COLO668 (cell line): ENCODE data around the gene SLC12A3.

Experiments used
- DNase-seq: peaks from one replicate; lab custom pipeline; 2025; ENCODE audit not compliant: unreplicated experiment; lab: John Stamatoyannopoulos, UW

SLC12A3 gene

DNA sequence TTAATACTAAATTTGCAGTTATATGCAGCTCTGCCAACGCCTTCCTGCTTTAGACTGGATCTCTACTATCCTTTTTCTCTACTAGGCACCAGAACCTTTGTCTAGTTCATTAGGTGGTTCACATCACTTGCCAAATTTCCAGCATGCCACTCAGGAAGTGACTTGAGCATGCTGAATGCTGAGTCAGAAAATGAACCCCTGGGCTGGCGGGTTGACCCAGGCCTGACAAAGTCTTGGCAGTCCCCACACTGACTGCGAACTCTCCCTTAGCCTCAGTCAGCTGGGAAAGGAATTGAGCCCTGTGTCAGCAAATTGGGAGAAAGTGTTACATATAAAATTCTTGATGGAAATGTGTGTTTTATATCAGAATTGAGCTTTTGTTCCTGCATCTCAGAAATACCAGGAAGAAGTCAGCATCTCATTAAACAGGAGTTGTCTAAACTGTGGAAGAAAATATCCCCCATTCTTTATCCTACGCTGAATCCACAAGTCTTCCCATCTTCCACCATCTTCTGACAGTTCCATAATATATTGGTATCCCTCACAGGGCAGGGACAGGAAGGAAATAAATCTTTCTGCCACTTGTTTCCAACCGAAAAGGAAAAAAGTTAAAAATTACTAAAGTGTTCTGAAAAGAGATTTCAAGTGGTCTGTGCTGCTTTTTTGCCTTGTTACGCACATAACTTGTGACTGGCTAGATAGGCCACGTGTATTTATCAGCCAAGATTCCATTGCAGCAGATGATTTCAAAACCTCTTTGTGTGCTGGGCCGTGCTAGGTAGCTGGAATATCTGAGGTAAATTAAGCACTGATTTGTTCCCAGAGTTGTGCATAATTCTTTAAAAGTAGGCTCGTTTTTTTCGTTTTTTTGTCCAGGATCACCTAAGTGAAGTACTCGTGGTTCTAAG, 16.7 kb upstream of the SLC12A3 start:
- DNase-seq = no peak

DNA sequence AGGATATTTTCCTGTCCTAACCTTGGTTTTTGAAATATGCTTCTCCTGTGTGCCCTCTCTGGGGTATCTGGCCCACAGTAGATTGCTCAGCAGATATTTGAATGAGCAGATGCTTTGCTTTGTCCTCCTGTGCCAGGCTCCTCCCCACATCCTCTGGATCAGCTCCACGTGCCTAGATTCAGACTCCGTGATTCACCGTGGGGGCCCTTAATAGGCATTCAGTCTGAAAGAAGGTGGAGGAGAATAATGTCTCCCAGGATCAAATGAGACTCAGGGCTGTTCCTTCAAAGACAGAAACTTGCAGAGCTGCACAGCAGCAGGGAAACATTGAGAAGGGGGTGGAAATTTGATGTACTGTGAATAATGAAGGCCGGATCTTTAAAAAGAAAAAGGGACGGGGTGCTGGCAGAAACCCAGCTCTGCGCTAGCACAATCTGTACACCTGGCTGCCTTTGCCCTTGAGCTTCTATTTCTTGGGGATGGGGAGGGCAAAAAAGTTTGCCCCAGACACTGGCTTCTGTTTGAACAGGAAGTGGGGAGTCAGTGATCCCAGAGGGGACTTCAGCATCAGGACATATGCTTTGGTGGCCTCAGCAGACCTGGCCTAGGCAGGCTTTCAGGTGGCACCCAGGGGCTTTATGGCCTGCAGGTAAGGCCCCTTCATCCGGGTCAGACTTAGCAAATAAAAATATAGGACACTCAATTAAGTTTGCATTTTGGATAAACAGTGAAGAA, 15.9 kb upstream of the SLC12A3 start:
- no peak for DNase-seq

DNA sequence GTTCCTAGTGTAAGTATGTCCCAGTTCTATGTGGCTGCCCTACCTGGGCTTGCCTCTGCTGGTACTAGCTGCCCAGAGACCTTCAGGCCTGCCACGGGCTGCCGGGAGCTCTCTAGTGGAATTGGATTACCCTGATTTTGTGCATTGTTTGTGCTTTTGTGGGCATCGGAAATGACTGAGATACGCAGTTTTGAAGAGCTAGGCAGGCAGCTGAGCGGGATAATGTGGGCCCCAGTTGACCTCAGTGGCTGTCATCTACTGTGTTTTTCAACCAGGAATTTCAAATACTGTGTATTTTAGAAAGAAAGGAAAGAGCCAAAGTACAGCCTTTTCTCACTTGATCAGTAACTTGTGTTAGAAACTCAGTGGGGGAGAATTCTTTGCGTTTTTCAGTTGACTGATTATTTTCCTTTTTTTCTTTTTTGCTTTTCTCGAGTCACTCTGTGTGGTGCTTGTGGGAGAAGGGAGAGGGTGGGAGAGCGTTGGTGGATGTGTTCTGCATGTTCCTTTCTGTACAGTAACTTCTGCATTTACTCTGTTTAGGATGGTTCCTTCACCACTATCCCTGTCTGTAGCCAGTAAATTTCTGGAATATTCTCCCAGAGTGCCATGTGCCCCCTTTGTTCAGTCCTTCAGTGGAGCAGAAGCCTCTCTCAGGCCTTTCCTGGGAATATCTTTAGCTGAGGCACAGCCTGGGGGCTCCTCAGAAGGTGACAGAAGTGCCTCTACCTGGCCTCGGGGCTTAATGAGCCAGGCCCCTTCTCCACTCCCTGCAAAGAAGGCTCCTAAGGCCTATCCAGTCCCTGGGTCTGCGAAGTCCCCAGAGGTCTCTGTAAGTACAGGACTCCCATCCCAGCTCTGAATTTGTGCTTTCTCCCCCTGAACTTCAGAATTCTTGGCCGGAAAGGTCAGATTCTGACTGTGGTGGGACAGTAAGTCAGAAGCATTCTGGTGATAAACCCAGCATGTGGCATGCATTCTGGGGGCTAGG, 15.0 kb upstream of the SLC12A3 start:
- DNase-seq = no peak

DNA sequence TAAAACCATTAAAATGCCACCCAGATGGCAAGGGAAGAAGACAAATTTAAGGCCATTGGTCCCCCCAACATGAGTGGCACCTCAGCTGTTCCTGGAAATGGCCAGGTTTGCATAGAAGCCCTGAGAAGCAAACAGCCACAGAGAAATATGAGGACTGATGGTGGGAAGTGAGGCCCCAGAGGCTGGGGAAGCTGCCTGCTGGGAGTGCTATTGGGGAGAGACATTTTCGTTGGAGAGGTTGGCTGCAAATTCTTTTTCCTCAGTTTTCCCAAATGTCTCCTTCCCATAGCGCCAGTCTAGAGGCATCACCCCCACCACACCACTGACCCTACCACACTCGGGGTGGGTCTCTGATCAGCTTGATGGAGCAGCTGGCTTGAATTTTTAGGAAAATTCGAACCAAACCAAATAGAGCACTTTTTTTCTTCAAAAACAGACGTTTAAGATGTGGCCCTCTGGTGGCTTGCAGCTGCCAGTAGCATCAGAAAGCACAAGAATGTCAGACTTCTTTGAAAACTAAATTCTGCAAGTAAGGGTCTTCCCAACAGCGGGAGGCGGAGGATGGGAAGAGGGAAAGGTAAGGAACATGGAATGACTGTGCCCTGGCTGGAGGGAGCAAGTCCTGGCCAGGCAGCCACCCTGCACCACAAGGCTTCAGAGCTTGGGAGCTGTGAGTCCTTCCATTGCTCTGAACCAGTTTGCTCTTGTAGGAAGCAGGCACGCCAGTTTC, 13.2 kb upstream of the SLC12A3 start:
- no peak for DNase-seq

DNA sequence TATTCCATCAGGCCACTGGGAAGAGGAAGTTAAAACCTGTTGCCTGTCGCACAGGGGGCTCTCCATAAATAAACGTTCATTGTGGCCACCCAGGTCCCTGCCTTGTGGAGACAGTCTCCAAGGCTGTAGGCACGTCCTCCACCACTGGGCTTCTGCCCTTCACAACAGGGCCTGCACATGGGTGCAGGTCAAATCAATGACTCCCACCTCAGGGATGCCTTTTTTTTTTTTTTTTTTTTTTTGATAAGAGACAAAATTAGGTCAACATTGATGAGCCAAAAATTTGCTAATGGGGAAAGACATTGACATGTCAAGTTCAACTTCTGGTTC, 12.6 kb upstream of the SLC12A3 start:
- DNase-seq = no peak

DNA sequence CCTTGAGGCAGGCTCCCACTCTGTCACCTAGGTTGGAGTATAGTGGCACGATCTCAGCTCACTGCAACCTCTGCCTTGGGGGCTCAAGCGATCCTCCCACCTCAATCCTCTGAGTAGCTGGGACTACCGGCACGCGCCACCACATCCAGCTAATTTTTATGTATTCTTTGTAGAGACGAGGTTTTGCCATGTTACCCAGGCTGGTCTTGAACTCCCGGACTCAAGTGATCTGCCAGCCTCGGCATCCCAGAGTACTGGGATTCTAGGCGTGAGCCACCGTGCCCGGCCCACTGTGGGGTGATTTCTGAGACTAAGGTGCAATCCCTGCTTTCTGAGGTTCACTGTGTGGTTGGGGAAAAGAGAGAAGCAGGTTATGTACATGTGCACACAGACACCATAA, 12.0 kb upstream of the SLC12A3 start:
- no peak for DNase-seq

DNA sequence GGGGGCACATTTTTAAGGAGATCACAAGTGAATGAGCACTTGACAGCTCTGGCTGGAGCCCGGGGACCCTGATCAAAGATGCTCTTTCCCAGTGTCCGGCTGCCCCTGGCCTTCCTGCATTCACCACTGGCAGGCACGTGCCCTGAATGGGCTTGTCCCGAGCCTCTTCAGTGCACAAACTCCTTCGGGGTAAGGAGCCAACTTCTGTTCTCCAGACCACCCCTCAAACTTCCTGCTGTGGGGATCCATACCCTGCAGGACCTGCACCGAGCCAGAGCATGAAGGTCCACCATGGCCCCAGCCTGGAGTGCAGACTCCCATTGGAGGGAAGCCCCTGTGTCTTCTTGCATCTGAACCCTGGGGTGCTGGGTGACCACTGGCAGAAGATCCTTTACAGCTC, 9.8 kb upstream of the SLC12A3 start:
- DNase-seq = no peak

DNA sequence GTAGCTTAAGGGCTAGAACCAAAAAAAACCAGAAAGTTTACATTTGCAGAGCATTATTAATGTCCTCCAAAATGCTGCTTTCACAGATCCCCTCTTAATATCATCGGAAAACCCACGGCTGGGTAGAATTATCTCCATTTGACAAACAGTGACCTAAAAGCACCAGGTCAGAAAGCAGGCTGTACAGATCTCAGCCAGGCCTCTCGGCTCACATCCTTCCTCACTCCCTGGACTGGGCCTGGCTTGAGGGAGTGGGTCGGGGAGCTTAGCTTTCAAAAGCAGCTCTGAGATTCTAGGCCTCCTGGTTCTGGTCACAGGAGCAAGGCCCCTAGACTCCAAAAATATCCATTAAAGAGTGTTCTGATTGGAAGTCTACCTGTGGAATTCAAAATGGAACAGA, 9.1 kb upstream of the SLC12A3 start:
- no peak for DNase-seq

DNA sequence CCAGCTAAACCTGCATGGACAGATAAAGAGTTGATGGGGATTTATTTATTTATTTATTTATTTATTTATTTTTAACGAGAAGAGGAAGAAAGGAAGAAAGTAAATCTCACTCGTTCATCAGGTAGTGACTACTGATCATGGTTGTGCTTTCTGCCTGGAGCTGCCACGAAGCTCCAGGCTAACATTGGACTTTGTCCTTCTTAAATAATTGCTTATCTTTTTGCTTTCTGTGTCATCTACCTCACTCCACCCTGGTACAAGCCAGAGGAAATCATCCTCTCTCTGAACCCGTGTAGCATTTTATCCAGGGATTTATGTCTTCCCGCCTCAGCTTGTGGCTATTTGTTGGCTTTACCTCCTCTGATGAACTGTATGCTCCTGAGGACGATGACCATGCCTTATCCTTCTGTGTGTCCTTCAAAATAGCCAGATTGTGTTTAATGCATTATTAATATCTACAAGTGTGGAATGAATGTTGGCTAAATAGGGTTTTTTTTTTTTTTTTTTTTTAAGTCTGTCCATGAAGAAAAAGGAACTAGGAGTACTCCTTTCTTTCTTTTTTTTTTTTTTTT, 8.0 kb upstream of the SLC12A3 start:
- no peak for DNase-seq

DNA sequence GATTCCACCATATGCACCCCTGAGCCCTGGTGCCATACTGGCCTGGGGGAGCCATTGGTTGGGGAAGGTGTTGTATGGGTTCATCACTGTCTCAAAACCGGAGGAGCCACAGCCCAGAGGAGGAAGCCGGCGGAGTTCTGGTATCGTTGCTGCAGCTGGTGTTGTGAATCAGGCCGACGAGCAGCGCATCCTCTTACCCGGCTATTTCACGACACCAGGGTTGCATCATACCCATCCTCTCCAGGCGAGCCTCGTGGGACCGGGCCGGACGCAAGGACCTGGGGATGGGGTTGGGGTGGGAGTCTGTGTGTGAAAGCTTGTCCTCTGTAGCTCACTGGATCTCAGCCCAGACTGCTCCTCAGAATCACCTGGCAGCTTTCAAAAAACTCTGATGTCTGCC, 6.6 kb upstream of the SLC12A3 start:
- DNase-seq = no peak

DNA sequence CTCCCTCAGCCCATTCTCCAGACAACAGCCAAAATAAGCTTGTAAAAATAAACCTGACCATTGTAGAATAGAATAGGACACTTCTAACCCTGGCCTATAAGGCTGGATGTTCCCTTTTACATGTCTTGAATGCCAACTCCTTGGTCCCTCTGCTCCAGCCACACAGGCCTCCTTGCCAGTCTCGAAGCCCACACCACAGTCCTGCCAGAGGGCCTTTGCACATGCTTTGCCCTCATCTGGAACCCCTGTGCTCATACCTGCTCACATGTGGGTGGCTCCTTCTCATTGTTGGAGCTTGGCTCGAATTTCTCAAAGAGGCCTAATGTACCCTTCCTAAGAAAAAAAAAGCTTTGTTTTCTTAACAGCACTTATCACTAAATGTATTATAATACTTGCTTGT, 5.4 kb upstream of the SLC12A3 start:
- no peak for DNase-seq

DNA sequence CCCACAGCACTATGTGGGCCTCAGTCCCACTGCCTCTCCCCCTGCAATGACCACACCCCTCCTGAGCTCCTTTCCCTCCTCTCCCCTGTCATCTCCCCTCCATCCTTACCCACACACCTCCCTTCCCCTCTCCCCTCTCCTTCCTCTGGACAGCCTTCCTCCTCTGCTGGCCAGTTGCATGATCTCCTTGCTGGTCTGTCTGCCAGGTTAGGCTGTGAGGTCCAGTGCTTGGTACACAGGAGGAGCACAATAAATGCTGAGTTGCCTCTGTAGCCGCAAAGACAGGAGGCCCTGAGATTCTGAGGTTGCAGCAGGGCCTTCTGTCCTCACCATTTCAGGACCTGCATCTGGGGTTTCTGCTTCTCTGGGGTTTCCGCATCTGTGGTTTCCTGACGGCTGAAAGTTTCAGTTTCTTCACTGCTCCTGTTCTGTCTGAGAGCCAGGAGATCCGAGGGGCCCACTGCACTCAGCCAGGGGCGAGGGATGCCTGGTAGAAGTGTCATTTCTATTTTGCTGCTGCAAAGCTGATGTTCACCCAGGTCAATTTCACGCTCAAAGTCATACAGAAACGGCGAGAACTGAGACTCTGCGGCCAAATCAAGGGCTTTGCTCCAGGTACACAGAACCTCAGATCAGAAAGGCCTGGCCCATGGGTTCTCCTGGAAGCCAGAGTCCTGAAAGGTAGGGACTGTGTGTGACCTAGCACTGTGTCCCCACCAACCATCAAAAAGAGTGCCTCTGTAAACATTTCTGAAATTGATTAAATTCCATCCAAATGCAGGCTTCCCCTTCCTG, 4.6 kb upstream of the SLC12A3 start:
- DNase-seq = no peak

DNA sequence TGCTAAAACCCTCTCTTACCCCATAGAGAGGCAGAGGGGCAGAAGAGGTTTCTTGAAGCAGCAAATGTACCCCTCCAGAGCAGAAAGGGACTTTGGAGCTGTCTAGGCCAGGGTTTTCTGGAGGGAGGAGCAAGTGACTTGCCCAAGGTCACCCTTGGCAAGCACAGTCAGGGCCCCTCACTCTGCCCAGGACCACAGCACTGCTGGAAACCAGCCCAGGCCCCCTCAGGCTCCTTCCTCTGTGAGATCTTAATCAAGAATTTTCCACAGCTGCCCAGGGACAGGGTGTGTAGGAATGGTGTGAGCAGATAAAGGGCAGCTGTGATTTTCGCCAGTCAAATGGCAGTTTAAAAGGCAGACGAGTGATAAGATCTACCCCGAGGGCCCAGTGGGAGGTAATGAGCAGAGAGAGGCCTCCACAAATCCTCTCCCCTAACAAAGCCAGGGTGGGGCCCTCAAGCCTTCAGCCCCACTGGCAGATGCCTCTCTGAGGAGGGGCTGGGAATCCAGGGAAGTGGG, 3.9 kb upstream of the SLC12A3 start:
- no peak for DNase-seq

DNA sequence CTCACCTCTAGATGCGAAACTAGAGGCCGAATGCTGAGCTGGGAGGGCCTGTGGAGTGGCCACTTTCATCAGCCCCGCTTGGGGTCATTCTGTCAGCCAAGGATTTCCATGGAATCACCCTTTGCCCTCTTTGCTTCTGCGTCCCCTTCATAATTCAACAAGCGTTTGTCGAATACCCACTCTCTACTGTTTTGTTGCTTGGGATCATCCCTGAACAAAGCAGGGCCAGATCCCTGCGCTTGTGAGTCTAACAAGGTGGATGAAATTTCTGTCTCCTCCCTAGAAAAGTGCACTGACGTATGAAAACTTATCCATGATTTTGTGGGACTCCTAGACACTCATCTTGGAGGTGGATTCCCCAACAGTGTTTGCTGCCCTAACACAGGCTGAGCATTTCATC, 3.3 kb upstream of the SLC12A3 start:
- DNase-seq = no peak

DNA sequence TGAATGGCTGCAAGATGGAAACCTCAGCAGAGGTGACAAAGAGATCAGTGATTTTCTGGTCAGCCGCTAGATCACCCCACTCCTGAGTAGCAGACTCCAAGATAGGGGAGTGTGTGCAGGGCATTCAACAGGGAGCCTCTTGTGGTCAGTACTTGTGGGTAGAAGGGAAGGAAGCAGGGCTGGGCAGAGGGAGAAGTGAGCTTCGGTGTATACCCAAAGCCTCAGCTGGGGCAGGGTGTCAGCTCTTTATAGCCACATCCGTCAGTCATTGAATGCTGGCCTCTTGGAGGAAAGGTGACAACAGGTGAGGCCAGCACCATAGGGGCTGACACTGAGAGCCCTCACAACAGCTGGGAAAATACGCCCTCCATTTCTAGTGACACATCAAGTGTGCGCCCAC, 2.2 kb upstream of the SLC12A3 start:
- DNase-seq = no peak

DNA sequence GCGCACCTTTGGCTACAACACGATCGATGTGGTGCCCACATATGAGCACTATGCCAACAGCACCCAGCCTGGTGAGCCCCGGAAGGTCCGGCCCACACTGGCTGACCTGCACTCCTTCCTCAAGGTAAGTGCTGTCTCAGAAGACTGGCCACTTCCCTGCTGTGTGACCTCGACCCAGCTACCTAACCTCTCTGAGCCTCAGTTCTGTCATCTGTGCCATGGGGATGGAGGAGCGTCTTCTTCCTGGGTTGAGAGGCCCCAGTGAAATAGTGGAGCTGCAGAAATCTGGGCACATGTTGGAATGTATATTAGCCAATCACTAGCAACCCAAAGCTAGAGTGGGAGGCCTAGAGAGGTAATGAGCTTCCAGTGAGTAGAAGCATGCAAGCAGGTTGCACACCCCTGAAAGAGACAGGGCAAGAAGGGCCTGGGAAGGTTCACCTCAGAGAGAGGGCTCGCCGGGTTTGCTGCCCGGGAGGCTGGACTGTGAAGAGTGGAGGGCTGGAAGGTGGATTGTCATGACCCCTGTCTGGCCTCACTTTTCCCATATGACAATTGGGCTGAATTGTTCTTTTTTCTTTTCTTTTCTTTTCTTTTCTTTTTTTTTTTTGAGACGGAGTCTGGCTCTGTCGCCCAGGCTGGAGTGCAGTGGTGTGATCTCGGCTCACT, 521 bp downstream of the SLC12A3 start:
- no peak for DNase-seq

DNA sequence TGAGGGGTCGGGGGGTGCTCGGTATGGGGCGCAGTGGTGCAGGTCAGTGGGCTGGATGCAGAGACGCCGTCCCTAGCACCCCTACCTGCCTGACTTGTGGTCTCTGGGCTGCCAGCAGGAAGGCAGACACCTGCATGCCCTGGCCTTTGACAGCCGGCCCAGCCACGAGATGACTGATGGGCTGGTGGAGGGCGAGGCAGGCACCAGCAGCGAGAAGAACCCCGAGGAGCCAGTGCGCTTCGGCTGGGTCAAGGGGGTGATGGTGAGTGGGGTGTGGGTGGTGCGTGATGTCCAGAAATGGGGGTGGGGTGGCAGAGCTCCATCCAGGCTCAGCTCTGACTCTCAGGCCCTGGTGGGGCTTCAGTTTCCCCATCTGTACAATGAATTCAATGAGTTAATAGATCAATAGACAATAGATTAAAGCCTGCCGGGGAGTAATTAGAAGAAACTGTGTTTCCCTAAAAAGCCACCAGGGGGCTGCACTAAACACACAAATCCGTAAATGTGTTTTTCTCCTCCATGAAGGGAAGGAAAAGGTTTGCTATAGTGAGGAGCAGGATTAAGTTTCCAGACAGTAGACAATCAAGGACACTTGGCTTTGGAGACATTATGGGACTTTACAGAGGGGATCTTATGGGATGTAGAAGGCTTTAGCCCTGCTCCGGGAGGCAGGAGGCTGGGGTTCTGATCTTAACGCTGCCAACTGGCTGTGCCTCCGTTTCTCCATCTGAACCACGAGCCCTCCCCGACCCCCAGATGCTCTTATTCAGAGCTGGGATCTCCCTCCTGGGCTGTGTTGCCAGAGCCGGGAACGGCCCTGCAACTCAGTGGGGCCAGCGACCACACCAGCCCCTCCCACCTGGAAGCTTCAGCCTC, 2.2 kb downstream of the SLC12A3 start:
- DNase-seq = peak; percentile 25

DNA sequence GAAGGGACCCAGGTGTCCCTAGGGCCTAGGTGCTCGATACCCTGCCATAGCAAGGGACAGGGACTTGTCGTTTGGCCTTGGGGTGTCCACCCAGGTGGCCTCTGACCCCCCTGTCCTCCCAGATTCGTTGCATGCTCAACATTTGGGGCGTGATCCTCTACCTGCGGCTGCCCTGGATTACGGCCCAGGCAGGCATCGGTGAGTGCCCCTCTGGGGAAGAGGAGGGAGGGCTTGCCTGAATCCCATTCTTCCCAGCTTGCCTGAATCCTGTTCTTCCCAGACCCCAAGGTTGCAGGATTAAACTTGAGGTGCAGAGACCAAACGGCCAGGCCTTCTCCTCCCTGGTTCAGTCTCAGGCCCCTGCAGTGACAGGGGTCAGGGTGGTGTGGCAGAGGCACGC, 3.2 kb downstream of the SLC12A3 start:
- DNase-seq = no peak
